B cell (primary cell): ENCODE measurements around the gene ANKAR. TPM values are rescaled to one million over a fixed set of nuclear protein-coding genes. Genes with fewer than 3 reads are reported as not detected.
"Not testable (repeated sequence)": the region's sequence is repeated elsewhere in the genome, so short reads cannot be mapped to it uniquely, and the experiment has no call there.

ENCODE experiments used
- ATAC-seq: fragments of 200-7000 bp; cut with Tn5 transposase; one replicate; pipeline ENCODE4 v1.10.0; 2021; ENCODE audit warnings: low read depth, mild to moderate bottlenecking, moderate number of reproducible peaks, moderate library complexity
- CTCF ChIA-PET: fragments of 350-600 bp; sonication (Branson Sonifier 250); formaldehyde crosslinking; loops from one replicate; lab custom pipeline; 2021; ENCODE audit warnings: antibody characterized with exemption, inconsistent platforms; lab: Charles Lee
- POLR2A ChIA-PET: fragments of 350-600 bp; sonication (Branson Sonifier 250); formaldehyde crosslinking; loops from one replicate; lab custom pipeline; 2021; ENCODE audit warnings: antibody characterized with exemption; lab: Charles Lee
- DNase-seq: peaks from one replicate; pipeline ENCODE4 v3.0.0; 2013
- H2AFZ ChIP-seq: 2 replicates; pipeline ENCODE4 v1.6.1; 2012; ENCODE audit warnings: mild to moderate bottlenecking, low read depth, low read length; ENCODE audit not compliant: insufficient read depth, poor library complexity, severe bottlenecking
- H3K27ac ChIP-seq, 2 donors: 1 replicate in 1 of 2; 2 replicates in 1 of 2; pipeline ENCODE4 v1.5.1; 2012 to 2013; ENCODE audit warnings: low read length in 2 of 2, mild to moderate bottlenecking in 2 of 2, moderate library complexity in 1 of 2
- H3K27me3 ChIP-seq, 4 experiments: fragments of 200-600 bp in 1 of 4; sonication (generic) in 1 of 4; replicated peaks in 1 of 4; 1 replicate in 2 of 4; 2 replicates in 2 of 4; pipeline versions ENCODE4 v1.6.1 to v1.7.0; 2013 to 2016; ENCODE audit warnings: low read length in 3 of 4, mild to moderate bottlenecking in 2 of 4, mixed read lengths in 1 of 4, moderate library complexity in 1 of 4; ENCODE audit not compliant: insufficient read depth in 4 of 4, control insufficient read depth in 3 of 4; ENCODE audit errors: control extremely low read depth in 1 of 4
- H3K36me3 ChIP-seq, 2 experiments: replicated peaks in 1 of 2; 1 replicate in 1 of 2; 2 replicates in 1 of 2; pipeline versions ENCODE4 v1.6.1 to v1.7.1; 2013; ENCODE audit warnings: low read length in 1 of 2; ENCODE audit not compliant: insufficient read depth in 2 of 2, control insufficient read depth in 1 of 2; ENCODE audit errors: control extremely low read depth in 1 of 2, extremely low read depth in 1 of 2
- H3K4me1 ChIP-seq, 2 donors: fragments of 200-600 bp in 1 of 2; sonication (generic) in 1 of 2; 1 replicate in 1 of 2; 2 replicates in 1 of 2; pipeline versions ENCODE4 v1.5.1 to v1.6.1; 2013 to 2017; ENCODE audit warnings: low read length in 2 of 2; ENCODE audit not compliant: control insufficient read depth in 2 of 2, insufficient read depth in 2 of 2
- H3K4me2 ChIP-seq: replicated peaks from 2 replicates; pipeline ENCODE3; 2012; ENCODE audit warnings: mild to moderate bottlenecking, low read depth, low read length; ENCODE audit not compliant: poor library complexity, severe bottlenecking
- H3K4me3 ChIP-seq, 5 experiments: fragments of 200-600 bp in 1 of 5; sonication (generic) in 1 of 5; 1 replicate in 3 of 5; 2 replicates in 2 of 5; pipeline versions ENCODE4 v1.5.1 to v1.7.0; 2011 to 2016; ENCODE audit warnings: low read length in 4 of 5, mild to moderate bottlenecking in 4 of 5, low read depth in 2 of 5, control low read depth in 1 of 5, moderate library complexity in 1 of 5; ENCODE audit not compliant: insufficient read depth in 1 of 5; ENCODE audit errors: control extremely low read depth in 1 of 5, extremely low read depth in 1 of 5
- H3K79me2 ChIP-seq: fragments of 200-600 bp; sonication (generic); one replicate; pipeline ENCODE4 v1.6.0; 2016; ENCODE audit warnings: low read length; ENCODE audit not compliant: control insufficient read depth, insufficient read depth
- H3K9ac ChIP-seq: fragments of 200-600 bp; sonication (generic); 2 replicates; pipeline ENCODE4 v1.6.1; 2017; ENCODE audit warnings: mild to moderate bottlenecking, low read length, moderate library complexity
- H3K9me3 ChIP-seq, 3 donors: one replicate each; pipeline versions ENCODE4 v1.6.1 to v1.7.1; 2013; ENCODE audit warnings: low read length in 2 of 3; ENCODE audit not compliant: control insufficient read depth in 2 of 3, insufficient read depth in 1 of 3; ENCODE audit errors: control extremely low read depth in 1 of 3
- H4K20me1 ChIP-seq: 2 replicates; pipeline ENCODE4 v1.6.0; 2012; ENCODE audit warnings: mild to moderate bottlenecking, low read length; ENCODE audit not compliant: insufficient read depth, control insufficient read depth, poor library complexity, severe bottlenecking
- H3K27ac Mint-ChIP-seq: one replicate; pipeline ENCODE4 v1.8.0; 2021; ENCODE audit warnings: mixed read lengths
- H3K27me3 Mint-ChIP-seq: one replicate; pipeline ENCODE4 v1.8.0; 2021; ENCODE audit warnings: mixed read lengths
- H3K4me1 Mint-ChIP-seq: one replicate; pipeline ENCODE4 v1.8.0; 2021; ENCODE audit warnings: mixed read lengths
- H3K4me3 Mint-ChIP-seq: one replicate; pipeline ENCODE4 v1.8.0; 2021; ENCODE audit warnings: mixed read lengths
- H3K9me3 Mint-ChIP-seq: one replicate; pipeline ENCODE4 v1.8.0; 2022; ENCODE audit warnings: mixed read lengths; ENCODE audit not compliant: insufficient read depth
- EZH2 ChIP-seq: IDR thresholded peaks from 2 replicates; pipeline ENCODE4 v1.6.1; 2012; ENCODE audit warnings: borderline replicate concordance, low read depth, mild to moderate bottlenecking, moderate library complexity, low read length; ENCODE audit not compliant: insufficient read depth, poor library complexity, severe bottlenecking
- WGBS: methylation state at CpG from one replicate; pipeline ENCODE4 v1.1.5; 2013; ENCODE audit warnings: missing lambda C conversion rate; ENCODE audit not compliant: insufficient coverage; 5-methylcytosine and 5-hydroxymethylcytosine counted together
- intact Hi-C: fragments of 100-400 bp; cut with micrococcal nuclease; formaldehyde crosslinking; loops from one replicate; pipeline ENCODE4 v1.10.0; 2022
- polyA plus RNA-seq: library from polyadenylated mRNA; depleted of rRNA; stranded (reverse); fragments of >200 nt; gene quantifications from 2 replicates; pipeline ENCODE4 v1.2.3, GENCODE V29; 2012
- total RNA-seq, 2 donors: library from RNA; stranded (reverse); fragments of 120-200 nt in 1 of 2; gene quantifications; 1 replicate in 1 of 2; 2 replicates in 1 of 2; pipeline versions ENCODE4 v1.2.3 to v1.2.4, GENCODE V29; 2013 to 2022
- TF ChIP-seq, protein P1 (sequence below): fragments of 200-600 bp; IDR thresholded peaks from one replicate; pipeline ENCODE4 v1.8.0; 2022; ENCODE audit warnings: antibody characterized with exemption, mild to moderate bottlenecking

Gene ANKAR
- total and polyA plus RNA-seq, 2 donors (not counting 1 experiment from before 2014, with no cell fraction given) = 11.2 to 24.8 TPM

DNA sequence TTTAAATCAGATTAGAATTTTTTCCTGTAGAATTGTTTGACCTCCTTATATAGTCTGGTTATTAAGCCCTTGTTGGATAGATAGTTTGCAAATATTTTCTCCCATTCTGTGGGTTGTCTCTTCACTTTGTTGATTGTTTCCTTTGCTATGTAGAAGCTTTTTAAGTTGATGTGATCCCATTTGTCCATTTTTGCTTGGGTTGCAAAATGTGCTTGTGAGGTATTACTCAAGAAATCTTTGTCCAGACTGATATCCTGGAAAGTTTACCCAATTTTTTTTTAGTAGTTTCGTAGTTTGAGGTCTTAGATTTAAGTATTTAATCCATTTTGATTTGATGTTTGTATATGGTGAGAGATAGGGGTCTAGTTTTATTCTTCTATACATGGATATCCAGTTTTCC is 13.3 kb downstream of the ANKAR start:
- H3K27ac ChIP-seq, H2AFZ ChIP-seq, H4K20me1 ChIP-seq, H3K36me3 ChIP-seq, H3K4me1 Mint-ChIP-seq, H3K4me3 ChIP-seq, CTCF ChIA-PET, intact Hi-C loops, H3K4me3 Mint-ChIP-seq, POLR2A ChIA-PET, ATAC-seq, H3K9me3 Mint-ChIP-seq, H3K4me1 ChIP-seq, H3K27me3 ChIP-seq, DNase-seq, H3K27ac Mint-ChIP-seq, H3K4me2 ChIP-seq, H3K27me3 Mint-ChIP-seq, H3K9ac ChIP-seq, H3K9me3 ChIP-seq: not testable (repeated sequence)
- peaks cover 29% of the 10 kb centered on the region for H3K79me2 ChIP-seq
- WGBS = no CpG with 5 or more reads among the region's 1 CpG

DNA sequence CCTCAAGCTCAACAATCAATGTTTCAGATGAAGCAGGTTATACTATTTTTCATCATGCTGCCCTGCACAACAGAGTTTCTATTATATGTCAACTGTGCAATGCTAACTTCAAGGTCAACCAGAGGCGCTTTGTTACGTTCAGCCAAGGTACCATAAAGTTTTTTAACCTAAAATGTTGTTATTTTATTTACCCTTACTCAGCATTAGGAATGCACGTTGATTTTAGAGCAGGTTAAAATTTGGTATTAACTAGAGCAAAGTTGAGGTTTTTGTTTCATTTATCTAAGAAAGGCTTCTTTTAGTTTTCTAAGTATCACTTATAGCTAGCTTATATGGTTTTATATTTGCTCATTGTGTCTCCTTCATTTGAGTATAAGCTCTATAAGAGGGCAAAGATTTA is 21.8 kb downstream of the ANKAR start:
- Mint-ChIP-seq H3K4me1 (peaks cover 2% of the 10 kb centered on the region), H3K27ac (no peak overlapping the region), H3K27me3 (no peaks in the 10 kb centered on the region), H3K9me3 (no peaks in the 10 kb centered on the region), H3K4me3 (no peak overlapping the region)
- no peak overlapping the region for H3K4me2 ChIP-seq
- ATAC-seq (no peak), DNase-seq (no peak)
- no CpG with 5 or more reads among the region's 3 CpGs for WGBS
- H3K27ac ChIP-seq = no peak overlapping the region
- H3K36me3 ChIP-seq = peaks cover 0 to 4% of the 10 kb centered on the region in 2 experiments
- no peaks in the 10 kb centered on the region for H3K9me3 ChIP-seq
- no peak for TF ChIP-seq EZH2
- TF ChIP-seq, protein P1, sequence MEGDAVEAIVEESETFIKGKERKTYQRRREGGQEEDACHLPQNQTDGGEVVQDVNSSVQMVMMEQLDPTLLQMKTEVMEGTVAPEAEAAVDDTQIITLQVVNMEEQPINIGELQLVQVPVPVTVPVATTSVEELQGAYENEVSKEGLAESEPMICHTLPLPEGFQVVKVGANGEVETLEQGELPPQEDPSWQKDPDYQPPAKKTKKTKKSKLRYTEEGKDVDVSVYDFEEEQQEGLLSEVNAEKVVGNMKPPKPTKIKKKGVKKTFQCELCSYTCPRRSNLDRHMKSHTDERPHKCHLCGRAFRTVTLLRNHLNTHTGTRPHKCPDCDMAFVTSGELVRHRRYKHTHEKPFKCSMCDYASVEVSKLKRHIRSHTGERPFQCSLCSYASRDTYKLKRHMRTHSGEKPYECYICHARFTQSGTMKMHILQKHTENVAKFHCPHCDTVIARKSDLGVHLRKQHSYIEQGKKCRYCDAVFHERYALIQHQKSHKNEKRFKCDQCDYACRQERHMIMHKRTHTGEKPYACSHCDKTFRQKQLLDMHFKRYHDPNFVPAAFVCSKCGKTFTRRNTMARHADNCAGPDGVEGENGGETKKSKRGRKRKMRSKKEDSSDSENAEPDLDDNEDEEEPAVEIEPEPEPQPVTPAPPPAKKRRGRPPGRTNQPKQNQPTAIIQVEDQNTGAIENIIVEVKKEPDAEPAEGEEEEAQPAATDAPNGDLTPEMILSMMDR = no peak
- no peaks in the 10 kb centered on the region for H3K27me3 ChIP-seq
- H2AFZ ChIP-seq = no peak overlapping the region
- intact Hi-C loops = no loop called here
- POLR2A ChIA-PET = no interaction called here
- CTCF ChIA-PET = interaction anchor here (1.2 to 5.8 kb wide), 4 partner anchors 16 to 256 kb away, joined by 3 to 74 read pairs (median 36); partner anchors contain the start of genes ANKAR and ASNSD1
- H3K4me1 ChIP-seq = peaks cover 0 to 4% of the 10 kb centered on the region in 2 donors
- H3K79me2 ChIP-seq = no peaks in the 10 kb centered on the region
- H3K4me3 ChIP-seq = no peak overlapping the region
- H4K20me1 ChIP-seq = no peaks in the 10 kb centered on the region
- no peak overlapping the region for H3K9ac ChIP-seq
